Activated B cell treated with CpG ODN at 0.5 μM for 24 hours (primary cell): ENCODE data around the gene TBCB. TPM values are rescaled to one million over a fixed set of nuclear protein-coding genes. Genes with fewer than 3 reads are reported as not detected.

Experiments
- ATAC-seq: fragments of 200-7000 bp; cut with Tn5 transposase; one replicate; pipeline ENCODE4 v1.10.0; 2021; ENCODE audit warnings: low read depth, mild to moderate bottlenecking, moderate library complexity
- CTCF ChIA-PET: fragments of 350-600 bp; sonication (Branson Sonifier 250); formaldehyde crosslinking; loops from one replicate; lab custom pipeline; 2021; ENCODE audit warnings: antibody characterized with exemption; lab: Charles Lee
- POLR2A ChIA-PET: fragments of 350-600 bp; sonication (Branson Sonifier 250); formaldehyde crosslinking; loops from one replicate; lab custom pipeline; 2021; ENCODE audit warnings: antibody characterized with exemption; lab: Charles Lee
- DNase-seq: peaks from one replicate; pipeline ENCODE4 v3.0.0; 2022
- H3K27ac Mint-ChIP-seq: one replicate; pipeline ENCODE4 v1.8.0; 2020; ENCODE audit warnings: mixed read lengths
- H3K27me3 Mint-ChIP-seq: one replicate; pipeline ENCODE4 v1.8.0; 2021; ENCODE audit warnings: mixed read lengths
- H3K36me3 Mint-ChIP-seq: one replicate; pipeline ENCODE4 v1.8.0; 2021; ENCODE audit warnings: low read depth, mixed read lengths
- H3K4me1 Mint-ChIP-seq: one replicate; pipeline ENCODE4 v1.8.0; 2021; ENCODE audit warnings: mixed read lengths
- H3K4me3 Mint-ChIP-seq: one replicate; pipeline ENCODE4 v1.8.0; 2020; ENCODE audit warnings: mild to moderate bottlenecking, mixed read lengths
- H3K9me3 Mint-ChIP-seq: one replicate; pipeline ENCODE4 v1.8.0; 2020; ENCODE audit warnings: mixed read lengths
- CTCF ChIP-seq: fragments of 200-600 bp; IDR thresholded peaks from one replicate; pipeline ENCODE4 v1.8.0; 2022; ENCODE audit warnings: antibody characterized with exemption, mild to moderate bottlenecking
- intact Hi-C: fragments of 100-400 bp; cut with micrococcal nuclease; formaldehyde crosslinking; loops from one replicate; pipeline ENCODE4 v1.15.1; 2024
- total RNA-seq: library from RNA; stranded (reverse); gene quantifications from 2 replicates; pipeline ENCODE4 v1.2.3, GENCODE V29; 2022

Gene TBCB
- total RNA-seq, 1 donor from 2014 or later: 144 TPM

DNA sequence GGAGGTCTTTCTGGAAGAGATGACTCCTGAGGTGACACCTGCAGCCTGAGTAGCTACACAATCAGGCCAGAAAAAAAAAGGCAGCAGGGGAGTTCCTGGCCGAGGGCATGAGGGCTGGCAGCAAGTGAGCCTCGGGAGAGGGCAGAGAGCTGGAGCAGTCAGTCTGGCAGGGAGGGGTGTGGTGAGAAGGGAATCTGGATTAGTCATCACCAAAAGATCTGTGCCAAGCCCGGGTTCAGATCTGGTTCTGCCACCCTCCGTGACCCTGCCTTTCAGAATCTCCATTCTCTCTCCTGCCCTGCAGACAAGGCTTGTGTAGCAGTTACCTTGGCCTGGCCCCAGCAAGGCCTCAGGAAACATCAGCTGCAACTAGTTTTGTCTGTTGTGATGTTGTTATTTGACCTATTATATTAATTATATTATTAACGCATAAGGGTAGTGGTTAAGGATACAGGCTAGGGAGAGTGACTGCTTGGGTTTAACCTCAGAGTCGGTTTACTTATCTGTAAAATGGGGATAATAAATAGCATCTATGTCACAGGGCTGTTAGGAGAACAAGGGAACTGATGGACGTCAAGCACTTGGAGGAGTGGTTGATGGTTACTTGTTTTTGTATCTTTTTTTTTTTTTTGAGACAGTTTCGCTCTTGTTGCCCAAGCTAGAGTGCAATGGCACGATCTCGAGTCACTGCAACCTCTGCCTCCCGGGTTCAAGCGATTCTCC is 21.9 kb downstream of the TBCB start:
- no peak for ATAC-seq
- H3K4me3 Mint-ChIP-seq: no peak overlapping the region
- peaks cover 19% of the 10 kb centered on the region for H3K36me3 Mint-ChIP-seq
- ChIA-PET POLR2A (interaction anchor here (0.6 to 1.5 kb wide), 3 partner anchors 9 to 22 kb away, joined by 4 to 7 read pairs (median 6); partner anchors contain the start of gene TBCB), CTCF (interaction anchor here (1.4 to 2.4 kb wide), 2 partner anchors 8 to 9 kb away, joined by 3 to 12 read pairs; no protein-coding TSS in a partner anchor)
- no peak for TF ChIP-seq CTCF
- H3K4me1 Mint-ChIP-seq: peaks cover 14% of the 10 kb centered on the region
- peaks cover 2% of the 10 kb centered on the region for H3K27me3 Mint-ChIP-seq
- intact Hi-C loops: no loop called here
- no peak for DNase-seq
- H3K27ac Mint-ChIP-seq: peak overlapping the region; percentile 30
- no peaks in the 10 kb centered on the region for H3K9me3 Mint-ChIP-seq

DNA sequence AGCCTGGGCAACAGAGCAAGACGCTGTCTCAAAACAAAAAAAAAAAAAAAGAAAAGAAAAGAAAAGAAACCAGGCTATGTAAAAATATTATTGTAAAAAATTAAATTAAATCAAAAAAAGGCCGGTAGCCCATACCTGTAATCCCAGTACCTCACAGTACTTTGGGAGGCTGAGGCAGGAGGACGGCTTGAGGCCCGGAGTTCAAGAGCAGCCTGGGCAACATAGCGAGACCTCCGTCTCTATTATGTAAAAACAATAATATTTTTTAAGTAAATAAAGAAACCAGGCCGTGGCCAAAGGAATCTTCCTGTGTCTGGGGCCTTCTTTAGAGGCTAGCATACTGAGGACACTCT is 23.8 kb downstream of the TBCB start:
- CTCF ChIA-PET: interaction anchor here (1.2 kb wide), 1 partner anchor 11 kb away, joined by 12 read pairs; no protein-coding TSS in a partner anchor
- peaks cover 2% of the 10 kb centered on the region for H3K27me3 Mint-ChIP-seq
- peaks cover 16% of the 10 kb centered on the region for H3K4me1 Mint-ChIP-seq

DNA sequence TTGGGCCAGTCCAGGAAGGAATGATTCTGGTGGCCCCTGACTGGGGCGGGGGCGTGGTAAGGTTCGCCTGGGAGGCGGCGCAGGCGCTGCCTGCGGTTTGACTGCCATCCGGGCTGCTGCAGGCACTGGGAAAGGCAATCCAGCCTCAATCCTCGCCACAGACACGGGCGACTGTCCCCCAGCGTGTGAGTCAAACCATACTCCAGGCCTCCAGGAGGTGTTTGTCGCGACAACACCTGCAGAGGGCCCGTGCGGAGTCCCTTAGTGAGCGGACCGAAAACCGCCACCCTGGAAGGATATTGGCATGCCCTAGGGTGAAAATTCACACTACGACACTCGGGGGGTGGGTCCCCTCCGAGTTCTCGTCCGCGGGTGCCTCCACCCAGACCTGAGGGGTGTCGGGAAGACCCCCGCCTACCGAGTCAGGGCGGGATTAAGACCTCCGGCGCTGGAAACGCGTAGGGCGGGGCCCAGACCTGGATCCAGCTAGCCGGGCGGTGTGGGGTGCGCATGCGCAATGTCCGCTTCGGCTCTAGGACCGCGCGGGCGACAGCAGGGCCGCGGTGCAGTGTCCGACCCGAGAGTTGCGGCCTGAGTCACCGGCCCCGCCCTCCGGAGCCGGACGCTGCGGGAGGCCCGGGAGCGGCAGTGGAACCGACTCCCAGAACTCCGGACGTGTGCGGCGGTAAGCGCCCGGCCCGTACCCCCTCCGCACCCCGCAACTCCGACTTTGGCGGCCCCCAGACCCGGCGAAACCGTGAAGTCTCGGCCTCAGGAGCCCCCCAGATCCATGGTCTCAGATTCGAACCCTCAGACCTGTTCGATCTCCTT is 24.4 kb downstream of the TBCB start, which contains the start of gene CAPNS1:
Gene CAPNS1, plus strand, starts transcription at position 594 of the 831 bp plus-strand sequence. CDS start 946 bp downstream, outside the sequence.
- intact Hi-C loops: loop anchor here (1.0 to 5.0 kb wide), 6 partner anchors 11 to 1462 kb away; partner anchors contain the start of genes ALKBH6, SCGB2B2, TBCB and THAP8
- peaks cover 16% of the 10 kb centered on the region for H3K4me1 Mint-ChIP-seq
- H3K36me3 Mint-ChIP-seq: peaks cover 34% of the 10 kb centered on the region
- TF ChIP-seq CTCF: no peak
- POLR2A ChIA-PET: interaction anchor here (0.6 to 3.6 kb wide), 8 partner anchors 10 to 1640 kb away, joined by 3 to 65 read pairs (median 6); partner anchors contain the start of genes POLR2I, PSENEN, TBCB and THAP8
- no peaks in the 10 kb centered on the region for H3K9me3 Mint-ChIP-seq
- peaks cover 2% of the 10 kb centered on the region for H3K27me3 Mint-ChIP-seq
- ATAC-seq: peak; percentile 76
- H3K4me3 Mint-ChIP-seq: peak within 1 kb of the TSS; percentile 97
- DNase-seq: peak; percentile 93
- peak within 1 kb of the TSS; percentile 97 for H3K27ac Mint-ChIP-seq
- CTCF ChIA-PET: interaction anchor here (1.2 kb wide), 2 partner anchors 12 to 29 kb away, joined by 3 to 12 read pairs; no protein-coding TSS in a partner anchor

More for the DNA sequence above, 23.8 kb downstream of the TBCB start:
- H3K4me3 Mint-ChIP-seq: peak overlapping the region; percentile 97
- H3K27ac Mint-ChIP-seq: peak overlapping the region; percentile 97
- peaks cover 31% of the 10 kb centered on the region for H3K36me3 Mint-ChIP-seq
- H3K9me3 Mint-ChIP-seq: no peaks in the 10 kb centered on the region
- no peak for TF ChIP-seq CTCF
- POLR2A ChIA-PET: interaction anchor here (0.6 to 3.6 kb wide), 9 partner anchors 10 to 1641 kb away, joined by 3 to 65 read pairs (median 4); partner anchors contain the start of genes POLR2I, PSENEN, TBCB and THAP8
- intact Hi-C loops: loop anchor here (1.0 kb wide), 2 partner anchors 11 to 24 kb away; partner anchors contain the start of gene TBCB
- no peak for DNase-seq
- ATAC-seq: no peak

GRCh38 chr19:36140304-36141038 is 25.2 kb downstream of the TBCB start:
- Mint-ChIP-seq H3K9me3 (no peaks in the 10 kb centered on the region), H3K4me1 (peaks cover 16% of the 10 kb centered on the region), H3K27me3 (no peaks in the 10 kb centered on the region), H3K4me3 (peak overlapping the region; percentile 97), H3K27ac (peak overlapping the region; percentile 97), H3K36me3 (peaks cover 38% of the 10 kb centered on the region)
- no peak for TF ChIP-seq CTCF
- ChIA-PET CTCF (interaction anchor here (1.2 kb wide), 2 partner anchors 13 to 28 kb away, joined by 3 to 12 read pairs; no protein-coding TSS in a partner anchor), POLR2A (interaction anchor here (0.7 to 3.6 kb wide), 8 partner anchors 11 to 1024 kb away, joined by 3 to 65 read pairs (median 6); partner anchors contain the start of genes POLR2I, TBCB, THAP8 and ZNF146)
- no peak for DNase-seq
- peak; percentile 9 for ATAC-seq
- intact Hi-C loops: loop anchor here (1.0 to 5.0 kb wide), 4 partner anchors 86 to 1463 kb away; partner anchors contain the start of genes ALKBH6, SCGB2B2, THAP8 and WDR62
